ENCODE measurements around the gene PNPLA3. TPM values are rescaled to one million over a fixed set of nuclear protein-coding genes. Genes with fewer than 3 reads are reported as not detected.

The PNPLA3 gene
- polyA plus RNA-seq, 1 of the 3 experiments (the other 2 are of a cell fraction): 3.2 TPM

DNA sequence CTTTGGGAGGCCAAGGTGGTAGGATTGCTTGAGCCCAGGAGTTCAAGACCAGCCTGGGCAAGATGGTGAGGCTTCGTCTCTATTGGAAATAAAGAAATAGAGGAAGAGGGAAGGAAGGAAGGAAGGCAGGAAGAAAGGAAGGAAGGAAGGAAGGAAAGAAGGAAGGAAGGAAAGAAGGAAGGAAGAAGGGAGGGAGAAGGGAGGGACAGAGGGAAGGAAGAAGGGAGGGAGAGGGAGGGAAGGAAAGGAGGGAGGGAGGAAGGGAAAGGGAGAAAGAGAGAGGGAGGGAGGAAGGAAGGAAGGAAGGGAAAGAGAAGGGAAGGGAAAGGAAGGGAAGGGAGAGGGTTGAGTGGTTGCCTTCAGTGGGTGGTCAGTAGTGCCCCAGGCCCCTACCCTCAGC is 13.9 kb upstream of the PNPLA3 start:
- H3K4me3 ChIP-seq (ENCODE audit: low read depth in 2 of 2, low read length in 1 of 2): no peak overlapping the region
- H3K27me3 ChIP-seq (ENCODE audit: insufficient read depth): peaks cover 29% of the 10 kb centered on the region
- H3K4me2 ChIP-seq: no peak overlapping the region
- no peaks in the 10 kb centered on the region for H3K9me3 ChIP-seq
- H3K9ac ChIP-seq: no peak overlapping the region
- POLR2A ChIA-PET: no interaction called here
- H3K36me3 ChIP-seq (replicated peaks in 1 of 2; ENCODE audit: control insufficient read depth in 1 of 2, insufficient read depth in 2 of 2, low read length in 1 of 2): no peaks in the 10 kb centered on the region
- no peak for DNase-seq
- 44% methylated on average over 1 of the region's 1 CpG for WGBS (ENCODE audit: low lambda C conversion rate)
- no peaks in the 10 kb centered on the region for H3K9me2 ChIP-seq
- H2AFZ ChIP-seq (ENCODE audit: low read depth): no peak overlapping the region
- TF ChIP-seq SMC3 (IDR thresholded peaks at IDR 0.05; ENCODE audit: low read depth, low read length) (no peak), ELF1 (IDR thresholded peaks at IDR 0.05) (no peak), TEAD4 (IDR thresholded peaks at IDR 0.05; ENCODE audit: borderline replicate concordance, insufficient read depth) (no peak), NRF1 (IDR thresholded peaks at IDR 0.05; ENCODE audit: low read depth, low read length) (no peak), TCF12 (IDR thresholded peaks at IDR 0.05) (no peak), MEF2A (IDR thresholded peaks at IDR 0.05; ENCODE audit: borderline replicate concordance, low read depth) (no peak), RXRA (IDR thresholded peaks at IDR 0.05; ENCODE audit: borderline replicate concordance, low read depth) (no peak), POLR2AphosphoS5 (IDR thresholded peaks at IDR 0.05; ENCODE audit: low read depth, low read length) (no peak)
- TF ChIP-seq, protein P1, sequence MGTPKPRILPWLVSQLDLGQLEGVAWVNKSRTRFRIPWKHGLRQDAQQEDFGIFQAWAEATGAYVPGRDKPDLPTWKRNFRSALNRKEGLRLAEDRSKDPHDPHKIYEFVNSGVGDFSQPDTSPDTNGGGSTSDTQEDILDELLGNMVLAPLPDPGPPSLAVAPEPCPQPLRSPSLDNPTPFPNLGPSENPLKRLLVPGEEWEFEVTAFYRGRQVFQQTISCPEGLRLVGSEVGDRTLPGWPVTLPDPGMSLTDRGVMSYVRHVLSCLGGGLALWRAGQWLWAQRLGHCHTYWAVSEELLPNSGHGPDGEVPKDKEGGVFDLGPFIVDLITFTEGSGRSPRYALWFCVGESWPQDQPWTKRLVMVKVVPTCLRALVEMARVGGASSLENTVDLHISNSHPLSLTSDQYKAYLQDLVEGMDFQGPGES (IDR thresholded peaks at IDR 0.05; ENCODE audit: low read depth, low read length): no peak
- TF ChIP-seq, protein P2, sequence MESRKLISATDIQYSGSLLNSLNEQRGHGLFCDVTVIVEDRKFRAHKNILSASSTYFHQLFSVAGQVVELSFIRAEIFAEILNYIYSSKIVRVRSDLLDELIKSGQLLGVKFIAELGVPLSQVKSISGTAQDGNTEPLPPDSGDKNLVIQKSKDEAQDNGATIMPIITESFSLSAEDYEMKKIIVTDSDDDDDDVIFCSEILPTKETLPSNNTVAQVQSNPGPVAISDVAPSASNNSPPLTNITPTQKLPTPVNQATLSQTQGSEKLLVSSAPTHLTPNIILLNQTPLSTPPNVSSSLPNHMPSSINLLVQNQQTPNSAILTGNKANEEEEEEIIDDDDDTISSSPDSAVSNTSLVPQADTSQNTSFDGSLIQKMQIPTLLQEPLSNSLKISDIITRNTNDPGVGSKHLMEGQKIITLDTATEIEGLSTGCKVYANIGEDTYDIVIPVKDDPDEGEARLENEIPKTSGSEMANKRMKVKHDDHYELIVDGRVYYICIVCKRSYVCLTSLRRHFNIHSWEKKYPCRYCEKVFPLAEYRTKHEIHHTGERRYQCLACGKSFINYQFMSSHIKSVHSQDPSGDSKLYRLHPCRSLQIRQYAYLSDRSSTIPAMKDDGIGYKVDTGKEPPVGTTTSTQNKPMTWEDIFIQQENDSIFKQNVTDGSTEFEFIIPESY (IDR thresholded peaks at IDR 0.05; ENCODE audit: borderline replicate concordance, low read depth): no peak
- CTCF ChIA-PET: interaction anchor here (1.9 kb wide), 1 partner anchor 36 kb away, joined by 5 read pairs; no protein-coding TSS in a partner anchor
- H3K4me1 ChIP-seq (ENCODE audit: control insufficient read depth in 1 of 2, insufficient read depth in 2 of 2, low read depth in 1 of 2, low read length in 1 of 2): no peaks in the 10 kb centered on the region; a peak in 1 of 4 replicates
- H3K27ac ChIP-seq (ENCODE audit: low read depth in 2 of 2, low read length in 1 of 2): no peak overlapping the region
- no peaks in the 10 kb centered on the region for H4K20me1 ChIP-seq (ENCODE audit: insufficient read depth)
- no peaks in the 10 kb centered on the region for H3K79me2 ChIP-seq (ENCODE audit: insufficient read depth)
- no peaks in the 10 kb centered on the region for H3F3A ChIP-seq (replicated peaks; ENCODE audit: insufficient read depth)

DNA sequence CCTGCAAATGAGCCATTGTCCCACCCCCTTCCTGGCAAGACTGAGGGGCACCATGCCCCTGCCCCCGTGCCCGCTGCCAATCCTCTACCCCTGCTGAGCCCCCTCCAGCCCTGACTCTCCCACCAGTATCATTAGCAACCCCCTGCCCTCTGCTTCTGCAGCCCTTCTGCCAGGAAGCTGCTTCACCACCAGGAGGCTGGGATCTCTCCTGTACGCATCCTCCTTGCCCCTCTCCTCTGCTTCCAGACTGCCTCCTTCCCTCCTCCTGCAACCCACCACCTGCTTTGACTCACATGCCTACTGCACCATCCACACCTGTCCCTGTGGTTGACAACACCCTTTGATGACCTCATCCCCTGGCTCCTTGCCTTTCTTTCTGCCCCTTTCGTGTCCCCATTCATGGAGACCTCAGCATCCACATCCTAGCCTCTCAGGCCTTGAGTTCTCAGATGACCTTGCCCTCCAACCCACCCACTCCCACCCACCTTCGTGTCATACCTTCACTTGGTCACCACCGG is 13.4 kb upstream of the PNPLA3 start:
- Histone ChIP-seq H3K9me3 (no peaks in the 10 kb centered on the region), H2AFZ (ENCODE audit: low read depth) (no peak overlapping the region), H3K36me3 (replicated peaks in 1 of 2; ENCODE audit: control insufficient read depth in 1 of 2, insufficient read depth in 2 of 2, low read length in 1 of 2) (no peaks in the 10 kb centered on the region), H3K27me3 (ENCODE audit: insufficient read depth) (peaks cover 29% of the 10 kb centered on the region), H4K20me1 (ENCODE audit: insufficient read depth) (no peaks in the 10 kb centered on the region), H3K9me2 (no peaks in the 10 kb centered on the region), H3K27ac (ENCODE audit: low read depth in 2 of 2, low read length in 1 of 2) (no peak overlapping the region), H3K4me2 (no peak overlapping the region), H3F3A (replicated peaks; ENCODE audit: insufficient read depth) (no peaks in the 10 kb centered on the region), H3K4me1 (ENCODE audit: control insufficient read depth in 1 of 2, insufficient read depth in 2 of 2, low read depth in 1 of 2, low read length in 1 of 2) (no peaks in the 10 kb centered on the region; a peak in 1 of 4 replicates), H3K9ac (no peak overlapping the region), H3K4me3 (ENCODE audit: low read depth in 2 of 2, low read length in 1 of 2) (no peak overlapping the region), H3K79me2 (ENCODE audit: insufficient read depth) (no peaks in the 10 kb centered on the region)
- ChIA-PET CTCF (interaction anchor here (1.9 kb wide), 1 partner anchor 12 kb away, joined by 6 read pairs; no protein-coding TSS in a partner anchor), POLR2A (no interaction called here)
- 22% methylated on average over 6 of the region's 6 CpGs for WGBS (ENCODE audit: low lambda C conversion rate)
- no peak for DNase-seq
- TF ChIP-seq YY1 (IDR thresholded peaks at IDR 0.05; ENCODE audit: low read depth) (no peak), EP300 (IDR thresholded peaks at IDR 0.05; ENCODE audit: borderline replicate concordance in 1 of 2, low read depth in 1 of 2, low read length in 1 of 2) (no peak), SIN3A (IDR thresholded peaks at IDR 0.05; ENCODE audit: borderline replicate concordance, low read depth, low read length) (no peak), FOXJ3 (CRISPR knock-in tag; IDR thresholded peaks at IDR 0.05) (no peak), FOSL2 (IDR thresholded peaks at IDR 0.05; ENCODE audit: borderline replicate concordance, low read depth) (no peak), TAF1 (IDR thresholded peaks at IDR 0.05; ENCODE audit: borderline replicate concordance, low read depth, low read length) (no peak)
- TF ChIP-seq, protein P3, sequence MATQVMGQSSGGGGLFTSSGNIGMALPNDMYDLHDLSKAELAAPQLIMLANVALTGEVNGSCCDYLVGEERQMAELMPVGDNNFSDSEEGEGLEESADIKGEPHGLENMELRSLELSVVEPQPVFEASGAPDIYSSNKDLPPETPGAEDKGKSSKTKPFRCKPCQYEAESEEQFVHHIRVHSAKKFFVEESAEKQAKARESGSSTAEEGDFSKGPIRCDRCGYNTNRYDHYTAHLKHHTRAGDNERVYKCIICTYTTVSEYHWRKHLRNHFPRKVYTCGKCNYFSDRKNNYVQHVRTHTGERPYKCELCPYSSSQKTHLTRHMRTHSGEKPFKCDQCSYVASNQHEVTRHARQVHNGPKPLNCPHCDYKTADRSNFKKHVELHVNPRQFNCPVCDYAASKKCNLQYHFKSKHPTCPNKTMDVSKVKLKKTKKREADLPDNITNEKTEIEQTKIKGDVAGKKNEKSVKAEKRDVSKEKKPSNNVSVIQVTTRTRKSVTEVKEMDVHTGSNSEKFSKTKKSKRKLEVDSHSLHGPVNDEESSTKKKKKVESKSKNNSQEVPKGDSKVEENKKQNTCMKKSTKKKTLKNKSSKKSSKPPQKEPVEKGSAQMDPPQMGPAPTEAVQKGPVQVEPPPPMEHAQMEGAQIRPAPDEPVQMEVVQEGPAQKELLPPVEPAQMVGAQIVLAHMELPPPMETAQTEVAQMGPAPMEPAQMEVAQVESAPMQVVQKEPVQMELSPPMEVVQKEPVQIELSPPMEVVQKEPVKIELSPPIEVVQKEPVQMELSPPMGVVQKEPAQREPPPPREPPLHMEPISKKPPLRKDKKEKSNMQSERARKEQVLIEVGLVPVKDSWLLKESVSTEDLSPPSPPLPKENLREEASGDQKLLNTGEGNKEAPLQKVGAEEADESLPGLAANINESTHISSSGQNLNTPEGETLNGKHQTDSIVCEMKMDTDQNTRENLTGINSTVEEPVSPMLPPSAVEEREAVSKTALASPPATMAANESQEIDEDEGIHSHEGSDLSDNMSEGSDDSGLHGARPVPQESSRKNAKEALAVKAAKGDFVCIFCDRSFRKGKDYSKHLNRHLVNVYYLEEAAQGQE (IDR thresholded peaks at IDR 0.05; ENCODE audit: low read depth, low read length): no peak
- TF ChIP-seq, protein P4, sequence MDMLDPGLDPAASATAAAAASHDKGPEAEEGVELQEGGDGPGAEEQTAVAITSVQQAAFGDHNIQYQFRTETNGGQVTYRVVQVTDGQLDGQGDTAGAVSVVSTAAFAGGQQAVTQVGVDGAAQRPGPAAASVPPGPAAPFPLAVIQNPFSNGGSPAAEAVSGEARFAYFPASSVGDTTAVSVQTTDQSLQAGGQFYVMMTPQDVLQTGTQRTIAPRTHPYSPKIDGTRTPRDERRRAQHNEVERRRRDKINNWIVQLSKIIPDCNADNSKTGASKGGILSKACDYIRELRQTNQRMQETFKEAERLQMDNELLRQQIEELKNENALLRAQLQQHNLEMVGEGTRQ (IDR thresholded peaks at IDR 0.05; ENCODE audit: borderline replicate concordance, low read depth, low read length): no peak

Measured in SK-N-SH (cell line).